ENCODE results near the gene SFMBT2. TPM values are rescaled to one million over a fixed set of nuclear protein-coding genes. Genes with fewer than 3 reads are reported as not detected.

Gene SFMBT2
- total RNA-seq, 1 donor from 2014 or later = 18.7 TPM

- POLR2A ChIA-PET = no interaction called here
- CTCF ChIA-PET = no interaction called here
- no peaks in the 10 kb centered on the region for H3K27me3 Mint-ChIP-seq
- H3K36me3 Mint-ChIP-seq (ENCODE audit: low read depth) = peaks cover 4% of the 10 kb centered on the region
- peaks cover 4% of the 10 kb centered on the region for H3K4me1 Mint-ChIP-seq
- DNase-seq = no peak
- H3K9me3 Mint-ChIP-seq = no peaks in the 10 kb centered on the region
- no peak overlapping the region for H3K27ac Mint-ChIP-seq
- TF ChIP-seq CTCF (IDR thresholded peaks at IDR 0.05) = no peak
- ATAC-seq (ENCODE audit: low read depth) = no peak
- intact Hi-C loops (cut with micrococcal nuclease) = no loop called here
- H3K4me3 Mint-ChIP-seq = no peak overlapping the region
These were observed 128.4 kb downstream of the SFMBT2 start for GRCh38 chr10:7282457-7282856.

- DNase-seq (no peak), ATAC-seq (ENCODE audit: low read depth) (no peak)
- H3K27me3 Mint-ChIP-seq = no peaks in the 10 kb centered on the region
- intact Hi-C loops (cut with micrococcal nuclease) = no loop called here
- no peaks in the 10 kb centered on the region for H3K9me3 Mint-ChIP-seq
- peaks cover 8% of the 10 kb centered on the region for H3K36me3 Mint-ChIP-seq (ENCODE audit: low read depth)
- CTCF ChIA-PET = no interaction called here
- H3K4me3 Mint-ChIP-seq = no peak overlapping the region
- POLR2A ChIA-PET = no interaction called here
- no peak overlapping the region for H3K27ac Mint-ChIP-seq
- no peak for TF ChIP-seq CTCF (IDR thresholded peaks at IDR 0.05)
- peaks cover 4% of the 10 kb centered on the region for H3K4me1 Mint-ChIP-seq
These were observed 129.4 kb downstream of the SFMBT2 start for GRCh38 chr10:7281429-7281828.

- H3K4me3 Mint-ChIP-seq = no peak overlapping the region
- H3K27me3 Mint-ChIP-seq = no peaks in the 10 kb centered on the region
- no peaks in the 10 kb centered on the region for H3K9me3 Mint-ChIP-seq
- H3K4me1 Mint-ChIP-seq = peaks cover 4% of the 10 kb centered on the region
- no peak overlapping the region for H3K27ac Mint-ChIP-seq
- no peak for ATAC-seq (ENCODE audit: low read depth)
- DNase-seq = no peak
- POLR2A ChIA-PET = no interaction called here
- CTCF ChIA-PET = no interaction called here
- intact Hi-C loops (cut with micrococcal nuclease) = no loop called here
- TF ChIP-seq CTCF (IDR thresholded peaks at IDR 0.05) = no peak
- H3K36me3 Mint-ChIP-seq (ENCODE audit: low read depth) = peaks cover 12% of the 10 kb centered on the region
These were observed 131.5 kb downstream of the SFMBT2 start for GRCh38 chr10:7279303-7279702.

GRCh38 chr10:7277867-7278266 is 133.0 kb downstream of the SFMBT2 start:
- DNase-seq = no peak

GRCh38 chr10:7277432-7277831 is 133.4 kb downstream of the SFMBT2 start:
- no peaks in the 10 kb centered on the region for H3K9me3 Mint-ChIP-seq
- no peaks in the 10 kb centered on the region for H3K27me3 Mint-ChIP-seq
- ATAC-seq (ENCODE audit: low read depth) (no peak), DNase-seq (no peak)
- ChIA-PET POLR2A (no interaction called here), CTCF (no interaction called here)
- H3K4me1 Mint-ChIP-seq = peaks cover 4% of the 10 kb centered on the region
- H3K4me3 Mint-ChIP-seq = no peak overlapping the region
- intact Hi-C loops (cut with micrococcal nuclease) = no loop called here
- H3K27ac Mint-ChIP-seq = no peak overlapping the region
- TF ChIP-seq CTCF (IDR thresholded peaks at IDR 0.05) = no peak
- peaks cover 15% of the 10 kb centered on the region for H3K36me3 Mint-ChIP-seq (ENCODE audit: low read depth)

More at GRCh38 chr10:7277867-7278266, 133.0 kb downstream of the SFMBT2 start:
- Mint-ChIP-seq H3K36me3 (ENCODE audit: low read depth) (peaks cover 15% of the 10 kb centered on the region), H3K27me3 (no peaks in the 10 kb centered on the region), H3K9me3 (no peaks in the 10 kb centered on the region), H3K27ac (no peak overlapping the region), H3K4me1 (peaks cover 4% of the 10 kb centered on the region), H3K4me3 (no peak overlapping the region)
- no peak for ATAC-seq (ENCODE audit: low read depth)
- CTCF ChIA-PET = no interaction called here
- no peak for TF ChIP-seq CTCF (IDR thresholded peaks at IDR 0.05)
- intact Hi-C loops (cut with micrococcal nuclease) = no loop called here
- POLR2A ChIA-PET = no interaction called here

Data from activated B cell treated with CpG ODN at 0.5 μM for 24 hours (primary cell).